Keratinocyte (primary cell): ENCODE data around the gene ABLIM1. TPM values are rescaled to one million over a fixed set of nuclear protein-coding genes. Genes with fewer than 3 reads are reported as not detected.
A peak's percentile ranks its signal among the peaks of the same experiment; 100 is the strongest.

Experiments
- DNase-seq: peaks from one replicate; pipeline ENCODE4 v3.0.0-alpha.2; 2011; ENCODE audit warnings: low read depth, missing footprints, low spot score
- FAIRE-seq: peaks from 2 replicates; lab custom pipeline; 2011; peaks lifted over from hg19 to GRCh38; lab: Jason Lieb, UNC
- H2AFZ ChIP-seq: 2 replicates; pipeline ENCODE4 v1.6.0; 2012; ENCODE audit warnings: low read length, control low read depth, inconsistent platforms; ENCODE audit not compliant: control insufficient read depth
- H3K27ac ChIP-seq: 2 replicates; pipeline ENCODE4 v1.5.1; 2011; ENCODE audit warnings: low read length; ENCODE audit not compliant: control insufficient read depth, insufficient read depth
- H3K27me3 ChIP-seq: 3 replicates; pipeline ENCODE4 v1.6.0; 2011; ENCODE audit warnings: low read length; ENCODE audit not compliant: control insufficient read depth, insufficient read depth; ENCODE audit errors: extremely low read depth
- H3K36me3 ChIP-seq, 2 experiments: 2 replicates in 1 of 2; 3 replicates in 1 of 2; pipeline ENCODE4 v1.5.1; 2011; ENCODE audit warnings: low read length in 2 of 2, mild to moderate bottlenecking in 1 of 2; ENCODE audit not compliant: control insufficient read depth in 2 of 2, insufficient read depth in 2 of 2; ENCODE audit errors: extremely low read depth in 1 of 2
- H3K4me1 ChIP-seq: 3 replicates; pipeline ENCODE4 v1.5.1; 2011; ENCODE audit warnings: low read length; ENCODE audit not compliant: control insufficient read depth, insufficient read depth; ENCODE audit errors: extremely low read depth
- H3K4me2 ChIP-seq: 3 replicates; pipeline ENCODE4 v1.6.0; 2011; ENCODE audit warnings: low read depth, low read length; ENCODE audit not compliant: control insufficient read depth, insufficient read depth; ENCODE audit errors: extremely low read depth
- H3K4me3 ChIP-seq, 3 experiments: fragments of 200-600 bp in 1 of 3; sonication (generic) in 1 of 3; 2 replicates in 2 of 3; 3 replicates in 1 of 3; pipeline ENCODE4 v1.5.1; 2011 to 2016; ENCODE audit warnings: low read length in 3 of 3, mild to moderate bottlenecking in 3 of 3, control low read depth in 2 of 3, inconsistent platforms in 1 of 3, low read depth in 1 of 3, mixed read lengths in 1 of 3, mixed run types in 1 of 3, moderate library complexity in 1 of 3; ENCODE audit not compliant: control insufficient read depth in 2 of 3, insufficient read depth in 2 of 3; ENCODE audit errors: extremely low read depth in 1 of 3
- H3K79me2 ChIP-seq: 2 replicates; pipeline ENCODE4 v1.6.0; 2012; ENCODE audit warnings: low read length; ENCODE audit not compliant: control insufficient read depth, insufficient read depth
- H3K9ac ChIP-seq: 3 replicates; pipeline ENCODE4 v1.6.0; 2011; ENCODE audit warnings: low read length; ENCODE audit not compliant: control insufficient read depth, insufficient read depth; ENCODE audit errors: extremely low read depth
- H3K9me1 ChIP-seq: 3 replicates; pipeline ENCODE4 v1.6.0; 2011; ENCODE audit warnings: low read length; ENCODE audit not compliant: control insufficient read depth, insufficient read depth; ENCODE audit errors: extremely low read depth
- H3K9me3 ChIP-seq: 2 replicates; pipeline ENCODE4 v1.5.1; 2012; ENCODE audit warnings: low read depth, low read length; ENCODE audit not compliant: control insufficient read depth
- H4K20me1 ChIP-seq: 3 replicates; pipeline ENCODE4 v1.6.0; 2011; ENCODE audit warnings: low read length; ENCODE audit not compliant: control insufficient read depth, insufficient read depth; ENCODE audit errors: extremely low read depth
- CTCF ChIP-seq, 3 experiments: IDR thresholded peaks in 1 of 3; conservative IDR thresholded peaks in 1 of 3; optimal IDR thresholded peaks in 1 of 3; 2 replicates in 2 of 3; 3 replicates in 1 of 3; pipeline versions ENCODE3 to v1.5.1; 2011; ENCODE audit warnings: low read length in 3 of 3, mild to moderate bottlenecking in 3 of 3, moderate library complexity in 2 of 3, control low read depth in 1 of 3, inconsistent platforms in 1 of 3; ENCODE audit not compliant: insufficient read depth in 2 of 3; ENCODE audit errors: extremely low read depth in 1 of 3
- EZH2 ChIP-seq: IDR thresholded peaks from one replicate; pipeline ENCODE4 v1.6.1; 2012; ENCODE audit warnings: inconsistent platforms, mild to moderate bottlenecking, low read length, moderate library complexity
- dilution Hi-C: fragments of 300-500 bp; cut with MboI; formaldehyde crosslinking; loops from one replicate; pipeline ENCODE4 v1.7.0; 2020; ENCODE audit warnings: low sequenced_read_pairs; ENCODE audit not compliant: extremely low pct_ligation_motif_present
- polyA plus RNA-seq, 5 experiments: library from polyadenylated mRNA; depleted of rRNA in 3 of 5; stranded (reverse) in 3 of 5; stranded (forward) in 1 of 5; unstranded in 1 of 5; fragments of >200 nt; gene quantifications; 1 replicate in 1 of 5; 2 replicates in 3 of 5; 3 replicates in 1 of 5; pipeline versions ENCODE4 v1.2.1 to v1.2.3, GENCODE V29; 2011 to 2012; ENCODE audit warnings: missing spikeins in 2 of 5, low read depth in 1 of 5, low replicate concordance in 1 of 5

The ABLIM1 gene
- polyA plus RNA-seq, 1 donor (not counting 4 experiments of a cell fraction or from before 2014, with no cell fraction given) = 55.2 TPM

- Histone ChIP-seq H3K27ac (no peak overlapping the region), H3K36me3 (no peaks in the 10 kb centered on the region), H2AFZ (no peak overlapping the region), H3K4me1 (peaks cover 13% of the 10 kb centered on the region), H3K79me2 (no peaks in the 10 kb centered on the region), H3K4me2 (no peak overlapping the region), H3K27me3 (no peaks in the 10 kb centered on the region), H3K9me3 (no peaks in the 10 kb centered on the region), H4K20me1 (no peaks in the 10 kb centered on the region), H3K9me1 (no peaks in the 10 kb centered on the region), H3K9ac (no peak overlapping the region), H3K4me3 (no peak overlapping the region)
- DNase-seq (no peak), FAIRE-seq (peak; percentile 36)
- dilution Hi-C loops = no loop called here
- no peak for TF ChIP-seq CTCF (optimal IDR thresholded peaks at IDR 0.05 in 1 of 3, IDR thresholded peaks at IDR 0.05 in 1 of 3, conservative IDR thresholded peaks at IDR 0.05 in 1 of 3; ENCODE audit: extremely low read depth in 1 of 3, insufficient read depth in 2 of 3, low read length in 3 of 3)
- no peak for TF ChIP-seq EZH2
Observed at GRCh38 chr10:114654822-114655575, 3.1 kb downstream of the ABLIM1 start.

- Histone ChIP-seq H3K4me2 (no peak overlapping the region), H3K27me3 (no peaks in the 10 kb centered on the region), H3K36me3 (no peaks in the 10 kb centered on the region), H3K4me3 (no peak overlapping the region), H3K4me1 (peaks cover 18% of the 10 kb centered on the region), H3K9me1 (no peaks in the 10 kb centered on the region), H3K27ac (no peak overlapping the region), H3K79me2 (no peaks in the 10 kb centered on the region), H4K20me1 (no peaks in the 10 kb centered on the region), H2AFZ (no peak overlapping the region), H3K9ac (no peak overlapping the region), H3K9me3 (no peaks in the 10 kb centered on the region)
- peak in 1 of 3 experiments; percentile 2 for TF ChIP-seq CTCF (optimal IDR thresholded peaks at IDR 0.05 in 1 of 3, IDR thresholded peaks at IDR 0.05 in 1 of 3, conservative IDR thresholded peaks at IDR 0.05 in 1 of 3; ENCODE audit: extremely low read depth in 1 of 3, insufficient read depth in 2 of 3, low read length in 3 of 3)
- no peak for TF ChIP-seq EZH2
- no peak for DNase-seq
- no peak for FAIRE-seq
- dilution Hi-C loops = no loop called here
Observed at GRCh38 chr10:114653926-114654325, 4.1 kb downstream of the ABLIM1 start.
